Vagina (tissue), 2 donors: Measurements from ENCODE around the gene S1PR4. TPM values are rescaled to one million over a fixed set of nuclear protein-coding genes. Genes with fewer than 3 reads are reported as not detected.
A peak's percentile ranks its signal among the peaks of the same experiment; 100 is the strongest.

Experiments
- DNase-seq, 2 donors: peaks; one replicate each; pipeline ENCODE4 v3.0.0-alpha.2; 2017; ENCODE audit errors: extremely low spot score in 2 of 2
- H3K27ac ChIP-seq: fragments of 200-600 bp; sonication (generic); one replicate; pipeline ENCODE4 v1.5.1; 2019
- H3K27me3 ChIP-seq: fragments of 200-600 bp; sonication (generic); one replicate; pipeline ENCODE4 v1.5.1; 2019
- H3K36me3 ChIP-seq, 2 donors: fragments of 200-600 bp; sonication (generic); one replicate each; pipeline ENCODE4 v1.5.1; 2017 to 2019
- H3K4me1 ChIP-seq: fragments of 200-600 bp; sonication (generic); one replicate; pipeline ENCODE4 v1.5.1; 2019
- H3K4me3 ChIP-seq, 2 donors: fragments of 200-600 bp; sonication (generic); 1 replicate in 1 of 2; 2 replicates in 1 of 2; pipeline ENCODE4 v1.5.1; 2016 to 2019
- H3K9me3 ChIP-seq: fragments of 200-600 bp; sonication (generic); one replicate; pipeline ENCODE4 v1.5.1; 2019
- CTCF ChIP-seq, 3 experiments: fragments of 450-650 bp in 2 of 3; fragments of 200-600 bp in 1 of 3; sonication (generic) in 1 of 3; IDR thresholded peaks; one replicate each; pipeline ENCODE4 v1.5.1; 2017 to 2019; ENCODE audit warnings: antibody characterized with exemption in 3 of 3, mild to moderate bottlenecking in 2 of 3, moderate library complexity in 2 of 3
- POLR2A ChIP-seq, 2 donors: fragments of 450-650 bp; IDR thresholded peaks; one replicate each; pipeline ENCODE4 v1.6.1; 2017; ENCODE audit warnings: antibody characterized with exemption in 2 of 2, mild to moderate bottlenecking in 2 of 2, moderate library complexity in 2 of 2
- POLR2AphosphoS5 ChIP-seq, 2 donors: sonication (generic); formaldehyde crosslinking; IDR thresholded peaks; one replicate each; pipeline ENCODE4 v1.9.0; 2017; ENCODE audit warnings: antibody characterized with exemption in 2 of 2, mild to moderate bottlenecking in 2 of 2, low read depth in 1 of 2; ENCODE audit not compliant: insufficient read depth in 1 of 2
- intact Hi-C: fragments of 100-400 bp; cut with DNase I; formaldehyde crosslinking; loops from one replicate; pipeline ENCODE4 v1.15.1; 2023
- total RNA-seq: library from RNA; depleted of rRNA; stranded (reverse); fragments of >200 nt; gene quantifications from one replicate; pipeline ENCODE4 v1.2.3, GENCODE V29; 2016

The S1PR4 gene
- total RNA-seq, 1 donor from 2014 or later, result not detected

DNA sequence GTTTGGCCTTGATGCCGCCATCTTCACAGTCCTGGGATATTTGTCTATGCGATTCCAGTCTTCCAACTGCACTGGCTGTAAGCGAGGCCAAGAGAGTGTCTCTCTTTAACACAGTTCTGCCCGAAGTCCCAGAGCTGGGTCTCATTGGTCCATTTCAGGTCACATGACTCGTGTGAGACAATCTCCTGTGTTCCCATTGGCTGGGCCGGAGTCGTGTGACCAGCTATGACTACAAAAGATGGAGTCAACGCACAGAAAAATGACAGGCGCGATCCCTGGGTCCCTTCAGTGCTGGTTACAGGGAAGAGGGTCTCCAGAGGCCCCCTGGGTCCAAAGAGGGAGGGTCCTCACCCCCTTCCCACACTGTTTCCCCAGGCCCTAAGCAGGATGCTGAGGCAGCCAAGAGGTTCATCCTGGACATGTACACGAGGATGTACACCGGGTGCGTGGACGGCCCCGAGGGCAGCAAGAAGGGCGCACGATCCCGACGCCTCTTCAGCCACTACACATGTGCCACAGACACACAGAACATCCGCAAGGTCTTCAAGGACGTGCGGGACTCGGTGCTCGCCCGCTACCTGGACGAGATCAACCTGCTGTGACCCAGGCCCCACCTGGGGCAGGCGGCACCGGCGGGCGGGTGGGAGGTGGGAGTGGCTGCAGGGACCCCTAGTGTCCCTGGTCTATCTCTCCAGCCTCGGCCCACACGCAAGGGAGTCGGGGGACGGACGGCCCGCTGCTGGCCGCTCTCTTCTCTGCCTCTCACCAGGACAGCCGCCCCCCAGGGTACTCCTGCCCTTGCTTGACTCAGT is 15.9 kb upstream of the S1PR4 start:
- Histone ChIP-seq H3K27me3 (no peaks in the 10 kb centered on the region), H3K4me1 (no peaks in the 10 kb centered on the region), H3K36me3 (no peaks in the 10 kb centered on the region), H3K4me3 (no peak overlapping the region), H3K9me3 (no peaks in the 10 kb centered on the region), H3K27ac (no peak overlapping the region)
- TF ChIP-seq POLR2A (IDR thresholded peaks at IDR 0.05), result no peak
- TF ChIP-seq POLR2AphosphoS5 (IDR thresholded peaks at IDR 0.05; ENCODE audit: insufficient read depth in 1 of 2, low read depth in 1 of 2), result no peak
- no peak for TF ChIP-seq CTCF (IDR thresholded peaks at IDR 0.05)
- intact Hi-C loops, result loop anchor here (5.0 kb wide), 1 partner anchor 205 kb away; no protein-coding TSS in a partner anchor
- no peak for DNase-seq

DNA sequence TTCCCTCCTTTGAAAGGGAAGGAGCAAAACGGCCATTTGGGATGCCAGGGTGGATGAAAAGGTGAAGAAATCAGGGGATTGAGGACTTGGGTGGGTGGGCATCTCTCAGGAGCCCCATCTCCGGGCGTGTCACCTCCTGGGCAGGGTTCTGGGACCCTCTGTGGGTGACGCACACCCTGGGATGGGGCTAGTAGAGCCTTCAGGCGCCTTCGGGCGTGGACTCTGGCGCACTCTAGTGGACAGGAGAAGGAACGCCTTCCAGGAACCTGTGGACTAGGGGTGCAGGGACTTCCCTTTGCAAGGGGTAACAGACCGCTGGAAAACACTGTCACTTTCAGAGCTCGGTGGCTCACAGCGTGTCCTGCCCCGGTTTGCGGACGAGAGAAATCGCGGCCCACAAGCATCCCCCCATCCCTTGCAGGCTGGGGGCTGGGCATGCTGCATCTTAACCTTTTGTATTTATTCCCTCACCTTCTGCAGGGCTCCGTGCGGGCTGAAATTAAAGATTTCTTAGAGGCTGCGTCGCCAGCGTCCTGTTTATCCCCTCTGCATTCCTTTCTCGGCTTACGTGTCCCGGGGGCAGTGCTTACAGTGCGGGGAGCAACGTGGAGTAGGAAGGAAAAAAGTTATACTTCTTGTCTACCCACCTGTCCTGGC is 15.2 kb upstream of the S1PR4 start:
- Histone ChIP-seq H3K4me3 (no peak overlapping the region), H3K4me1 (no peaks in the 10 kb centered on the region), H3K9me3 (no peaks in the 10 kb centered on the region), H3K27ac (no peak overlapping the region), H3K27me3 (no peaks in the 10 kb centered on the region), H3K36me3 (no peaks in the 10 kb centered on the region)
- TF ChIP-seq CTCF (IDR thresholded peaks at IDR 0.05) (peak; percentile 68 to 90 (median 84)), POLR2AphosphoS5 (IDR thresholded peaks at IDR 0.05; ENCODE audit: insufficient read depth in 1 of 2, low read depth in 1 of 2) (no peak)
- no peak for DNase-seq
- intact Hi-C loops, result loop anchor here (5.0 kb wide), 1 partner anchor 206 kb away; no protein-coding TSS in a partner anchor

DNA sequence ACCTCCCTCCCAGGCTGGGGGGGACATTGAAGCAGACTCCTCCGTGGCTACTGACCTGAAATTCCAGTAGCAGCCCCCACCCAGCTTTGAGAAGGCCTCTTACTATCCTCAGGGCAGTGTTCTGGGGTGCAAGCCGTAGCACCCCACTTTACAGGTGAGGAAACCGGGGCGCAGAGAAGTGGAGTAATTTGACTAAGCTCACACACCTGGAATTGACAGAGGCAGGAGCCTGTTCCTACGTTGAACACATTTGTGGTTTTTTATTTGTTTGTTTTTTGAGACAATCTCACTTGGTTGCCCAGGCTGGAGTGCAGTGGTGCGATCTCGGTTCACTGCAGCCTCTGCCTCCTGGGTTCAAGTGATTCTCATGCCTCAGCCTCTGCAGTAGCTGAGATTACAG is 14.6 kb upstream of the S1PR4 start:
- TF ChIP-seq CTCF (IDR thresholded peaks at IDR 0.05) (no peak), POLR2AphosphoS5 (IDR thresholded peaks at IDR 0.05; ENCODE audit: insufficient read depth in 1 of 2, low read depth in 1 of 2) (no peak), POLR2A (IDR thresholded peaks at IDR 0.05) (no peak)
- DNase-seq, result no peak
- Histone ChIP-seq H3K27me3 (no peaks in the 10 kb centered on the region), H3K4me3 (no peak overlapping the region), H3K9me3 (no peaks in the 10 kb centered on the region), H3K4me1 (no peaks in the 10 kb centered on the region), H3K36me3 (no peaks in the 10 kb centered on the region), H3K27ac (no peak overlapping the region)
- intact Hi-C loops, result loop anchor here (5.0 kb wide), 1 partner anchor 207 kb away; no protein-coding TSS in a partner anchor

GRCh38 chr19:3167533-3168272 is 10.9 kb upstream of the S1PR4 start:
- H3K27me3 ChIP-seq, result no peaks in the 10 kb centered on the region
- no peak overlapping the region for H3K4me3 ChIP-seq
- H3K4me1 ChIP-seq, result no peaks in the 10 kb centered on the region
- no peak for DNase-seq
- H3K27ac ChIP-seq, result no peak overlapping the region
- TF ChIP-seq POLR2A (IDR thresholded peaks at IDR 0.05) (no peak), POLR2AphosphoS5 (IDR thresholded peaks at IDR 0.05; ENCODE audit: insufficient read depth in 1 of 2, low read depth in 1 of 2) (no peak), CTCF (IDR thresholded peaks at IDR 0.05) (no peak)
- H3K36me3 ChIP-seq, result no peaks in the 10 kb centered on the region
- intact Hi-C loops, result loop anchor here (5.0 kb wide), 1 partner anchor 45 kb away; no protein-coding TSS in a partner anchor
- H3K9me3 ChIP-seq, result no peaks in the 10 kb centered on the region
